HG03342 (cell line): Measurements from ENCODE around the gene CS.

Experiments
- ATAC-seq: cut with Tn5 transposase; IDR thresholded peaks from one replicate; pipeline ENCODE4 v1.9.1; 2021; ENCODE audit warnings: mild to moderate bottlenecking, moderate library complexity; ENCODE audit not compliant: unreplicated experiment

CS gene

DNA sequence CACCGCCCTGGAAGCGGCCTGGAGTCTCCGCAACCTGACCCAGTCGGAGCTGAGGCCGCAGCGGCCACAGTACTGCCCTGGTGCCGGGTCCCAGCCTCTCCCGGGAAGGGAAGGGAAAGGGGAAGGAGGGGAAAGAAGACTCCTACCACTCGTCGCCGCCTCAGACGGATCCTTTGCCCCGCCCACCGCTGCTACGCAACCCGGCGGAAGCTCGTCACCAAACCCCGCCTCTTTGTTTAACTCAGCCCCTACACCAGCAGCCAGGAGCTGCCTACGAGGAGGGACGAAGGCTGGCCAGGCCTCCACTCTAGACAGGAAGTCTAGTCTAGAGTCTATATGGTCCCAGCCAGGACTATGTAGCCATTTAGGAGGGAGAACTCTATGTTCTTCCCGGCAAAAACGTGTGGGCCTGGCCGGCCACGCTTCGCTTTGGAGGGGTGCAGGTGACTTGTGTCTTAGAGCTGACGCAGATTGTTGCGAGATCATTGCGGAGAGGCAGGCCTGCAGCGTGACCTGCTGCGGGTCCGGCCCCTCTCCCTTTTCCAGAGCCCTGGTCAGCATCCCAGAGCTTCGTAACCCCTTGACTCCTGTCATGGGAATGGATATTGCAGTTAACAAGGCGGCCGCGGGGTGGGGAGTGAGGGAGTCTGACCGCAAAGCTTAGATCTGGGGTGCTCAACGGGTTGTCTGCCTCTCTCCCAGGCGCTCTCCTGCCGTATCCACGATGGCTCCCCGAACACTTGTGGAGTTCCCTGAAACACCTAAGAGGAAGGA lies 78.2 kb downstream of the CS start, which contains the start of gene RNF41:
RNF41 (minus strand) TSS at position 166 of the 774 bp plus-strand sequence. CDS start 7,875 bp downstream, outside the sequence.
- peak; percentile 80 for ATAC-seq
